Gastroesophageal sphincter (tissue), 4 donors: ENCODE data around the gene C3. TPM values are rescaled to one million over a fixed set of nuclear protein-coding genes. Genes with fewer than 3 reads are reported as not detected.
A peak's percentile ranks its signal among the peaks of the same experiment; 100 is the strongest.

Experiments
- ATAC-seq: fragments of 150-250 bp; one replicate; pipeline ENCODE4 v1.9.1; 2016; ENCODE audit warnings: mild to moderate bottlenecking, moderate library complexity
- H3K27ac ChIP-seq, 4 donors: fragments of 200-600 bp; sonication (generic) in 3 of 4; 1 replicate in 3 of 4; 2 replicates in 1 of 4; pipeline ENCODE4 v1.5.1; 2016 to 2019
- H3K27me3 ChIP-seq: fragments of 200-600 bp; sonication (generic); one replicate; pipeline ENCODE4 v1.5.1; 2019
- H3K36me3 ChIP-seq, 2 donors: fragments of 200-600 bp; sonication (generic); one replicate each; pipeline ENCODE4 v1.5.1; 2019; ENCODE audit warnings: control low read depth in 1 of 2
- H3K4me1 ChIP-seq, 3 donors: fragments of 200-600 bp; sonication (generic); 1 replicate in 2 of 3; 2 replicates in 1 of 3; pipeline ENCODE4 v1.5.1; 2016 to 2019; ENCODE audit warnings: control low read depth in 2 of 3
- H3K4me3 ChIP-seq, 2 donors: fragments of 200-600 bp; sonication (generic); one replicate each; pipeline ENCODE4 v1.5.1; 2019; ENCODE audit warnings: mild to moderate bottlenecking in 1 of 2, moderate library complexity in 1 of 2
- H3K9me3 ChIP-seq, 3 donors: fragments of 200-600 bp; sonication (generic); one replicate each; pipeline ENCODE4 v1.5.1; 2017 to 2019; ENCODE audit warnings: control low read depth in 2 of 3
- EP300 ChIP-seq: sonication (generic); formaldehyde crosslinking; IDR thresholded peaks from one replicate; pipeline ENCODE4 v1.6.1; 2017; ENCODE audit warnings: antibody characterized with exemption, mild to moderate bottlenecking
- POLR2A ChIP-seq, 2 donors: fragments of 450-650 bp; IDR thresholded peaks; one replicate each; pipeline ENCODE4 v1.6.1; 2017; ENCODE audit warnings: antibody characterized with exemption in 2 of 2, mild to moderate bottlenecking in 2 of 2, moderate library complexity in 1 of 2
- POLR2AphosphoS5 ChIP-seq: sonication (generic); formaldehyde crosslinking; IDR thresholded peaks from one replicate; pipeline ENCODE4 v1.6.1; 2017; ENCODE audit warnings: antibody characterized with exemption
- WGBS, 2 donors: methylation state at CpG; one replicate each; pipeline ENCODE4 v1.1.5; 2018; ENCODE audit warnings: low coverage in 1 of 2; 5-methylcytosine and 5-hydroxymethylcytosine counted together
- total RNA-seq, 4 donors: library from RNA; depleted of rRNA; stranded (reverse); fragments of >200 nt; gene quantifications; one replicate each; pipeline ENCODE4 v1.1.0, GENCODE V29; 2016
- TF ChIP-seq, protein P1 (sequence below), 4 experiments: fragments of 200-600 bp in 2 of 4; fragments of 450-650 bp in 2 of 4; sonication (generic) in 1 of 4; IDR thresholded peaks; one replicate each; pipeline ENCODE4 v1.5.1; 2017 to 2019; ENCODE audit warnings: antibody characterized with exemption in 4 of 4, mild to moderate bottlenecking in 2 of 4, moderate library complexity in 2 of 4

The C3 gene
- total RNA-seq, 4 donors from 2014 or later = 246 to 757 (median 594) TPM

GRCh38 chr19:6734096-6734696, 13.7 kb upstream of the C3 start:
- Histone ChIP-seq H3K27me3 (no peaks in the 10 kb centered on the region), H3K9me3 (no peaks in the 10 kb centered on the region), H3K4me1 (peaks cover 0 to 42% (median 24%) of the 10 kb centered on the region in 3 donors), H3K4me3 (no peak overlapping the region), H3K27ac (peak overlapping the region in 1 of 4 donors; percentile 4), H3K36me3 (peaks cover 0 to 49% of the 10 kb centered on the region in 2 donors)
- ATAC-seq = no peak
- 65 to 100% methylated on average over 1 to 6 of the region's 20 CpGs for WGBS, 2 donors
- TF ChIP-seq POLR2AphosphoS5 = no peak
- TF ChIP-seq, protein P1, sequence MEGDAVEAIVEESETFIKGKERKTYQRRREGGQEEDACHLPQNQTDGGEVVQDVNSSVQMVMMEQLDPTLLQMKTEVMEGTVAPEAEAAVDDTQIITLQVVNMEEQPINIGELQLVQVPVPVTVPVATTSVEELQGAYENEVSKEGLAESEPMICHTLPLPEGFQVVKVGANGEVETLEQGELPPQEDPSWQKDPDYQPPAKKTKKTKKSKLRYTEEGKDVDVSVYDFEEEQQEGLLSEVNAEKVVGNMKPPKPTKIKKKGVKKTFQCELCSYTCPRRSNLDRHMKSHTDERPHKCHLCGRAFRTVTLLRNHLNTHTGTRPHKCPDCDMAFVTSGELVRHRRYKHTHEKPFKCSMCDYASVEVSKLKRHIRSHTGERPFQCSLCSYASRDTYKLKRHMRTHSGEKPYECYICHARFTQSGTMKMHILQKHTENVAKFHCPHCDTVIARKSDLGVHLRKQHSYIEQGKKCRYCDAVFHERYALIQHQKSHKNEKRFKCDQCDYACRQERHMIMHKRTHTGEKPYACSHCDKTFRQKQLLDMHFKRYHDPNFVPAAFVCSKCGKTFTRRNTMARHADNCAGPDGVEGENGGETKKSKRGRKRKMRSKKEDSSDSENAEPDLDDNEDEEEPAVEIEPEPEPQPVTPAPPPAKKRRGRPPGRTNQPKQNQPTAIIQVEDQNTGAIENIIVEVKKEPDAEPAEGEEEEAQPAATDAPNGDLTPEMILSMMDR (IDR thresholded peaks at IDR 0.05) = no peak
- TF ChIP-seq EP300 = no peak
- no peak for TF ChIP-seq POLR2A (IDR thresholded peaks at IDR 0.05)

DNA sequence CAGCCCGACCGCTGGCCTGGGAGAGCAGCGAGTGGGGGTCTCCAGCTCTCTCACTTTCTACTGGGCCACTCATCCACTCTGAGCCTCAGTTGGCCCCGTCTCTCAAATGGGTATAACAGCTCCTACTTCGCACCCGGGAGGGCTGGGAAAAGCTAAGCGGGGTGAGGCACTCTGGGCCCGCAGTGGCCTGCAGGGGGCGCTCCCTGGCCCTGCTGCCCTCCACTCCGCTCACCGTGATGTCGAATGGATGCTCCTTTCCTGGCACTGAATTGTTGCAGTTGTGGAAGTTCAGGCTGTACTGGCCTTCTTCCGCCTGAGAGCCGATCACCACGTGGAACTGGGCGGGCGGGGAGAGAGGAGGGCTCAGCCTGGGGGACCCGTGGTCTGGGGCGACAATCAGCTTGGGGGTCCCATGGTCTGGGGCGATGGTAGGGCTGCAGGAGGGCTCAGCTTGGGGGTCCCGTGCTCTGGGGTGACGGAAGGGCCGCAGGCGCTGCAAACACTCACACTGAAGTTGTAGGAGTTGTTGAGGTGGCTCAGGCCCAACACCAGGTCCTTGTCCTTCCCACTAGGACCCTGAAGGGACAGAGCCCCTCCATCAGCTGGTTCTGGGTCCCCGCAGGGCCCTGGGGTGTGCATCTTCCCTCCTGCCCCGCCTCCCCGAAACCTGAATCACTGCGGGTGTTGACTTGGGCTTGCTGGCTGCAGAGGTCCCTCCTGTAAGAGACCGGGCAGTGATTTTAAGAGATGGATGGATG, 13.1 kb upstream of the C3 start:
- no peak for TF ChIP-seq POLR2A (IDR thresholded peaks at IDR 0.05)
- TF ChIP-seq EP300 = no peak
- no peak for TF ChIP-seq POLR2AphosphoS5
- TF ChIP-seq, protein P1 (IDR thresholded peaks at IDR 0.05) = peak in 2 of 4 experiments; percentile 15 to 49
- Histone ChIP-seq H3K9me3 (no peaks in the 10 kb centered on the region), H3K4me3 (no peak overlapping the region), H3K27ac (peak overlapping the region in 1 of 4 donors; percentile 4), H3K27me3 (no peaks in the 10 kb centered on the region), H3K36me3 (peaks cover 0 to 49% of the 10 kb centered on the region in 2 donors), H3K4me1 (peaks cover 0 to 36% (median 17%) of the 10 kb centered on the region in 3 donors)
- no peak for ATAC-seq
- 100% methylated on average over 1 of the region's 29 CpGs; no CpG with 5 or more reads in 1 of the 2 donors for WGBS, 2 donors

DNA sequence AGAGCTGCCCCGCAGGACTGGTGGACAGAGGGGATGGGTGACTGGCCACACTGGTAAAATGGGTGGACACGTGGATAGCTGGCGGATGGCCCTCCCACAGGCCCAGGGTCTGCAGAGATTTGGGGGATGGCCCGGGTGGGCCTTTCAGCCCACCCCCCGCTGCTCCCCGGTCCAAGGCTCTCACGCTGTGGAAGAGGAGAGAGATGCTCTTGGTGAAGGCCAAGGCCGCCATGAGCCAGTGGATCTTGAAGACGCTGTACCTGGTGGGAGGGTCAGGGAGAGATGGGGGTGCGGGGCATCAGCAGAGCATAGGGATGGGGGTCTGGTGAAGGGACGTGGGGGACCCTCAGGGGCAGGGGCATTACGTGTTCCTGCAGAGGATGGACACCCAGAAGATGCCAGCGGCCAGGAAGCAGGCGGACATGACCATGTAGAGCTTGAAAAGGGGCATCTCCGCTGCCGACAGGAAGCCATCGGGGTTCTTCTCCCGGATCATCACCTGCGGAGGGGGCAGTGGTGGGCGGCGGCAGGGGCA, 12.4 kb upstream of the C3 start:
- no peaks in the 10 kb centered on the region for H3K9me3 ChIP-seq
- H3K27me3 ChIP-seq = no peaks in the 10 kb centered on the region
- no peak for ATAC-seq
- peaks cover 0 to 29% (median 11%) of the 10 kb centered on the region in 3 donors for H3K4me1 ChIP-seq
- H3K27ac ChIP-seq = no peak overlapping the region
- 92% methylated on average over 14 of the region's 21 CpGs; no CpG with 5 or more reads in 1 of the 2 donors for WGBS, 2 donors
- H3K4me3 ChIP-seq = no peak overlapping the region
- TF ChIP-seq, protein P1 (IDR thresholded peaks at IDR 0.05) = no peak
- peaks cover 0 to 49% of the 10 kb centered on the region in 2 donors for H3K36me3 ChIP-seq

- peaks cover 0 to 27% (median 10%) of the 10 kb centered on the region in 3 donors for H3K4me1 ChIP-seq
- peaks cover 0 to 49% of the 10 kb centered on the region in 2 donors for H3K36me3 ChIP-seq
- no peak for ATAC-seq
- H3K4me3 ChIP-seq = no peak overlapping the region
- TF ChIP-seq POLR2A (IDR thresholded peaks at IDR 0.05) (no peak), POLR2AphosphoS5 (no peak), EP300 (no peak)
- TF ChIP-seq, protein P1 (IDR thresholded peaks at IDR 0.05) = no peak
- no peak overlapping the region for H3K27ac ChIP-seq
- no peaks in the 10 kb centered on the region for H3K27me3 ChIP-seq
- WGBS, 2 donors = 77% methylated on average over 11 of the region's 22 CpGs; no CpG with 5 or more reads in 1 of the 2 donors
- no peaks in the 10 kb centered on the region for H3K9me3 ChIP-seq
These were observed 11.4 kb upstream of the C3 start for GRCh38 chr19:6731822-6732221.
